ENCODE data around the gene PARP1. TPM values are rescaled to one million over a fixed set of nuclear protein-coding genes. Genes with fewer than 3 reads are reported as not detected.

The PARP1 gene
- total RNA-seq, 2 donors from 2014 or later, result 41.1 to 45.6 TPM

DNA sequence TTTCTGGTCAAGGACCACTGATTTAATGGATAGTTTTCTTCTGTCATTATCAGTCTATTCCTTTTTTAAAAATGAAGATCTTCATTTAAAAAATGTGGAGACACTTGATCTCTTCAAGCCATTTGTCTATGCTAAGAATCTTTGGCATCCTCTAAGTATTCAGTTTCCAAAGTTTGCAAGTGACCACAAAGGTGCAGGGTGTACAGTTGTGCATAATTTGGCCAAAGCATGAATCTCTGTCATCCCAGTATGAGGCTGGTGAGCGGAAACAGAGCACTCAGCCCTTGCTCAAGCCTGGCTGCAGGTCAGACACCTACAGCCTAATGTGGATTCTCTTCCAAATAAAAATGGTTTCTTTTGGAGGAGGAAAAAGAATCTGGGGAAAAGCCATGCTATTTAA is 19.8 kb downstream of the PARP1 start:
- DNase-seq (ENCODE audit: low spot score), result no peak
- intact Hi-C loops (cut with DNase I), result no loop called here

DNA sequence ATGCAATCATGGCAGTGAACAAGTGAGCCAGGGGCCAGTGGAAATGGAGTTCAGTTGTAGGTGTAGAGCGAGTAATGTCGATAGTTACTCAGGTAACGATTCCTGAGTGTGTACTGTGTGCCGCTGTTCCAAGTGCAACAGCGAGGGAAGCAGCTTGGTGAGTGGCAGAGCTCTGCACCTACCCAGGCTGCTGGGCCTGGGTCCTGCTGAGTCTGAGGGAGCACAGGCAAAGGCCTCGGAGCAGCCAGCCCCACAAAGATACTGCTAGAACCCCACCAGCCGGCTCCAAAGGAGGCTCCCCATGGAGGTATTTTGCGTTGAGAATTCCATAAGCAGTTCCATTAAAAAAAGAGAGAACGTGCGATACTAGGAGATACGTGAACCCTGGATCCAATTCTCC is 23.2 kb downstream of the PARP1 start:
- DNase-seq (ENCODE audit: low spot score), result no peak

DNA sequence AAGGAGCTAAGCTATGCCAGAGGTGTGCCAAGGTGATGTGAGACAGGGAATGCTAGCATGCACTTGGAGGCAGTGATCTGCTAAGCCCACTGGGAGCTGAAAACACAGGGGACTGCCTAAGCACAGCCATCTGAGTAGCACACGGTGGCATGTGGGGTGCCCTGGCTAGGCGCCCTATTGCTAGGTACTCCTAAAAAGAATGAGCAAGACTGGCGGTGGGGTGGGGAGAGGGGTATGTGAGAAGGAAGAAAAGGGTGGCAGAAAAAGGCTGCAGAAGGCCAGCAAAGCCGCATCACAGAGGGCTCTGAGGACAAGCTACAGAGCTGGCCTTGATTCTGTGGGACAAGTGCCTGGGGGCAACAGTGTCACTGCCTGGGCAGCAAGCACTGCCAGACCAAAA is 23.9 kb downstream of the PARP1 start:
- intact Hi-C loops (cut with DNase I), result loop anchor here in 1 of 2 donors (5.0 kb wide), 1 partner anchor 452 kb away; no protein-coding TSS in a partner anchor
- DNase-seq (ENCODE audit: low spot score), result no peak

More for the DNA sequence above, 23.2 kb downstream of the PARP1 start:
- intact Hi-C loops (cut with DNase I), result loop anchor here in 1 of 2 donors (5.0 kb wide), 1 partner anchor 452 kb away; no protein-coding TSS in a partner anchor

DNA sequence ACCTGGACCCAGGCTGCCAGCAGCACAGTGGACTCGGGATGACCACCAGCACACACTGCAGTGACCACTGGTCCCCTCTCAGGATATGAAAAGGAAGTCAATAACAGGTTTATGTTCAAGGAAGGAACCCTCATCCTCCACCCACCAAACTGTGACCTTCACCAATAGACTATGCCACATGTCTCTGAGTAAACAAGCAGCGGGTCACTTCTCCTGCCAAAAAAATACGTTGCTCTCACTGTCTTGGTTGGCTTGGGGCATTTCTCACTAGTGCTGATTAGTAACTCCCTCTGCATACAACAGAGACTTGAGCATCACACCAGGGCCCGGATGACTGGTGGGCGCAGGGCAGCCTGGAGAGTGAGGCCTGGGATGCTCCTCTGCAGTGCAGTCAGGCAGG is 25.9 kb downstream of the PARP1 start:
- no peak for DNase-seq (ENCODE audit: low spot score)
- intact Hi-C loops (cut with DNase I), result loop anchor here in 1 of 2 donors (5.0 kb wide), 1 partner anchor 450 kb away; no protein-coding TSS in a partner anchor

DNA sequence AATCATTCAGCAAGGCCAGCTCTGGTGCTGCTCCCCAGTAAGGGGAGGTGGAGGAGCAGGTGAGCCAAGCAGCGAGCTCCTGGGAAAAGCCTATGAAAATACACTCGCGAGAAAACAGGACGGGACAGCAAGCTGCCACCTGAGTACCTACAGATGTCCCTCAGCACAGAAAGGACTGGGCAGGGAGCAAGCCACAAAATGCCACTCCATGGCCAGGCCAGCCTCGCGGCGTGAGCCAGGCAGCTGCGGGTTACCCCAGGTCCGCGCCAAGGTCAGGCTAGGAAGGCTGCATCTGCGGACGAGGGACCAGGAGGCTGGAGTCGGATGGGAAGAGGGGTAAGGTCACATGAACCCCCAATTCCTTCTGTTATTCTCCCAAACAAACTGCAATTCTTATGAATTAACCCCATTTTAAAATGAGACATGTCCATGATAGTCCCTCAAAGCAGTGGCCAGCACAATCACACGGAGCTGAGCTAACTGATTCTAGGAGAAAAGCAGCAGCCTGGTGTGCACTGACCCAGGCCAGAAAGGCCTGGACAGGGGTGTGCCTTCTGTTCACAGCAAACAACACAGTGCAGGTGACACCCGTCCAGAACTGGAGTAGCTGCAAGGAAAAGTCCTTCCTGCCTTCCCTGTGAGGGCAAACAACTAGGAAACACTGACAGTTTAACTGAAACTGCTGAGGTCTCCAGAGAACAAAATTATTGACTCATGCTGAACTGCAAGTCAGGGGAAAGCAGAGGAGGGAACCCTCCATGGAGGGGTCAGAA is 26.5 kb downstream of the PARP1 start:
- DNase-seq (ENCODE audit: low spot score), result no peak

DNA sequence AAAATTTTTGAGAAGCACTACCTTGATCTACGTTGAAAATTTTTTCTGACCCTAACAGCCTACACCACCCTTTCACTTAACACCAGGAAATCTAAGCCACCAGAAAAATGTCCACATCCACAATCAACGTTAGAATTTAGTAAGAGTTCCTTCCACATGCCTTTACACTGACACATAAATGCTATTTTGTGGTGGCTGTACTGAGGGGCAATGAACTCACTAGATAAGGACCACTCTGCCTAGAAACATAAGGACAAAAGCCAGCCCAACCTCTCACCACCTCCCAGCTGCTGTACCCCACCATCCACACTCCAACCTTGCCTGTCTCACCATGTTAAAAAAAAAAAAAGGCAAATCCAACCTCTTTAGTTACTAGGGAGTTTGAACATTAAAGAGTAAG is 29.8 kb downstream of the PARP1 start:
- intact Hi-C loops (cut with DNase I), result no loop called here
- DNase-seq (ENCODE audit: low spot score), result no peak

More for the DNA sequence above, 26.5 kb downstream of the PARP1 start:
- intact Hi-C loops (cut with DNase I), result loop anchor here in 1 of 2 donors (5.0 kb wide), 1 partner anchor 449 kb away; no protein-coding TSS in a partner anchor

DNA sequence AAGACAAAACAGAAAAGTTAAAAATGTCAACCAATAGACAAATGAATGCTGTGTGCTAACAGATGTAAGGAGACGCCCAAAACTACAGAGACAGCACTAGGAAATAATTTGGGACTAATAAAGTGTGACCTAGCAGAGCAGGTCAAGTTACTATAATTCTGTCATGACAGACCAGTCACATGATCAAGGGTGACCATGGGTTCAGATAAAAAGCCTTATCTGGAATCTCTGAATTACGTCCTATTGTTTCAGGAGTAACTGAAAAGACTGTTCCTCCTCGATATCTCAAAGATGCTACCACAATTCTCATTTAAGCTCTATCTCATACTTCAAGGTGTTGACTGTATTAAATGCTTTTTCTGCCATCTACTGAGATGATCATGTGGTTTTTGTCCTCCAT is 31.6 kb downstream of the PARP1 start:
- intact Hi-C loops (cut with DNase I), result no loop called here
- DNase-seq (ENCODE audit: low spot score), result no peak

DNA sequence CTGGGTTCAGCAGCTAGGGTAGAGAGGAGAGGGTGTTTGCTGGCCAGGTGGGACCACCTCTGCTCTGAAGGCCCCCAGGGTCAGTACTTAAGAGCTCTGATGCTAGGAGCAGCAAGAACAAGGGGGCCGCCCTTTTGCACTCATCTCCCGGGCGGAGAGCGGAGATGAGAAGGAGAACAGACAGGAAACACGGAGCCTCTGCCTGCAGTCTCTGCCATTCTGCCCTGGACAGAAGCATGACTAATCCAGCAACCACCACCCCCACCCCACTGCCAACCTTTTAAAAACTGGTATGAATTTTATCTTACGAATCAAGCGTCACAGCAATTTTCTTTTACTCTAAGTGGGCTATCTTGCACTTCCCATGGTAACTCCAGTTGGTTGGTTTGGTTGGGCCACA is 34.5 kb downstream of the PARP1 start:
- intact Hi-C loops (cut with DNase I), result no loop called here
- no peak for DNase-seq (ENCODE audit: low spot score)

DNA sequence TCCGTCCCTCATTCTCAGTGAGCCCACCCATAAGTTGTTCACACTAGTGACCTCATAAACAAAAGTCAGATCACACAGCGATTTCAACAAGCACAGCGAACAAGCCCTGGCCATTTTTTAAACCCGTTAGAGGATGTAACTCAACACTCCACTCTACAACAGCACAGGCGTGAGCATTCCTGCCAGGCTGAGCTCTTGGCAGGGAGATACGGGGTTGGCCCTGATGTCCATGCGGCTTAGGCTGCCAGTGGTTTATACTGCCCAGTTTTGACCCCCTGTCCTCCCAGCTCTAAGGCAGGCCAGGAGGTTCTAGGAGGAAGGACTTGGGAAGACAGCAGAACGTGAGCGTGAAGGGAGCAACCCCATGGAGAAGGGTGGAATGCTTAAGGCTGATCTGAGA is 35.0 kb downstream of the PARP1 start:
- no peak for DNase-seq (ENCODE audit: low spot score)

DNA sequence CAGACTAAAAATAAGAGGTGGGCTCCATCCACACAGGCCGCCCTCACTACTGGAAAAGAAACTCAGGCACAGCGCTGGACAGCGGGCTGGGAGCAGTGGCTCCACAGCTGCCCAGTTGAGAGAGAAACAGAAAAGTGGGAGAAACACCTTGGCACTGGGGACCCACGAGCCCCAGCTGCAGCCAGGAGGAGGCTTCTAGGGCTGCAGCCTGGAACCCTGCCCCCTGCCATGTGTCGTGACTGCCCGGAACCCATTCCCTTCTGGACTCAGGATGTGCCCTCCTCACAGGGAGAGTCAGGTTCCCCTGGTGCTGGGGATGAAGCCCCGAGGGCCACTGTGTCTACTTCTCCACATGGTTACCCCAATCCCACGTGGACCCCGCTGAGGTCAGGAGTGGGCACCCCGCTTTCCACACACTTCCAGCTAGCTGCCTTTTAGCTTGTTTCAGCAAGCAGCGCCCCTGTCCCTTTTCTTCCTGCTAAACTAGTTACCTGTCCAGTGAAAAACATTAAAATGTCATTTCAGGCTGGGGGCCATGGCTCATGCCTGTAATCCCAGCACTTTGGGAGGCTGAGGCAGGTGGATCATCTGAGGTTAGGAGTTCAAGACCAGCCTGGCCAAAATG is 35.9 kb downstream of the PARP1 start:
- intact Hi-C loops (cut with DNase I), result no loop called here
- no peak for DNase-seq (ENCODE audit: low spot score)

More for the DNA sequence above, 35.0 kb downstream of the PARP1 start:
- intact Hi-C loops (cut with DNase I), result no loop called here

DNA sequence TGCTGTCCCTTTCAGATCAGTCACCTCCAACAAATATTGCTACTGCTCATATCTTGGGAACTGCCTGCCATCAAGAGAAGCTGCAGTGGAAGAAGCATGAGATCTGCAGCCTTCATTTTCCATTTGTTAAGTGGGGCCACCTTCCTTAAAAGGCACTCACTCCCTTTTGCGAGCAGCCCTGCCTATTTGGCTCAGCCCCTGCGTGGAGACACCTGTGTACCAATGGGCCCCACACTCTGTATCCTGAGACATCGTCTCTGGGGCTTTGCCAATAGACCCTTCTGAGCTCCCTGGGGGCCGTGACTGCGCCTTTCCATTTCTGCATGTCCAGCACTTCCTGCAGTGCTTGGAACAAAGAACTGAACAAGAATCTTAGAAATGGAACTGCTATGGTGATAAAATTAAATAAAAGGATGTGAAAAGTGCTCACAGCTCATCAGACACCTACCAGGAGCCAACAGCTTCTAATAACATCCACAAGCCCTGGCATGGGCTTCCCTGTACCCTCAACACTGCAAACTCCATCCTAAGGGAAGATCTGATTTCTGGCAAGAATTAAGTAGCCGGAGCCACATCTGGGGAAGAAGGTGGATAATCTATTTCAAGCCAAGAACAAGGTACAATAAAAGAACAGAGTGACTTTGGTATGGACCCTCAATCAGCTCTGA is 36.7 kb downstream of the PARP1 start:
- DNase-seq (ENCODE audit: low spot score), result no peak
- intact Hi-C loops (cut with DNase I), result no loop called here

DNA sequence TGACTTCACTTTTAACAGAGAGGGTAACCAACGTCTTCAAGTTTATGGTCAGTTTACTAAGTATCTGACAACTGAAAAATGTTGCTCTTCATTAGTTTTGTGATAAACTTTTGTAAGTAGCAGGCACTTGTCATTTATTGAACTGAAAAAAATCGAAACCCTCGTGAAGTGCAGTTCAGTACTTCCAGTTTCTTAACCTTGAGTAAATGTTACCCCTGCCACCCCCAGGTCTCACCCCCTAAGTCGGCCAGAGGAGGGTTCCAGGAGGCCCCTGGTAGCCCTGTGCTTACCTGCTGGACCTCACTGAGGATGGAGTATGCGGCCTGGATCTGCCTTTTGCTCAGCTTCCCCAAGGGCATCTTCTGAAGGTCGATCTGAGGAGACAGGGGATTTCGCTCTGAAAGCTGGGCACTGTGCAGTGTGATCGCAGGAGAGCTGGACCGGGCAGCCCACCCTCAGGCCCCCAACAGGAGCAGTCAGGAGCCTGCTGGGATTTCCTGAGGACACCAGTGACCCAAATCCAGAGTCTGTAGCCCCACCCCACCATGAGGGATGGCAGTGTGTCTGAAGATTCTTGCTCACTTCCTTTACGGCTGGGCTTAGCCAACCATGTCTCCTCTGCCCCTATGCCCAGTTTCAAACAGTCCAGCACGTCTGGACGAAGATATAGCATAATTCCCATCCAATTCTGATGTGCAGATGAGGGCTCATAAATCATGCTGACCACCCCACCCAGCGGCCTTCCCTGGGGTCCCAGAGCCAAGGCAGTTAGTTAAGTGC is 37.6 kb downstream of the PARP1 start:
- intact Hi-C loops (cut with DNase I), result no loop called here
- no peak for DNase-seq (ENCODE audit: low spot score)

DNA sequence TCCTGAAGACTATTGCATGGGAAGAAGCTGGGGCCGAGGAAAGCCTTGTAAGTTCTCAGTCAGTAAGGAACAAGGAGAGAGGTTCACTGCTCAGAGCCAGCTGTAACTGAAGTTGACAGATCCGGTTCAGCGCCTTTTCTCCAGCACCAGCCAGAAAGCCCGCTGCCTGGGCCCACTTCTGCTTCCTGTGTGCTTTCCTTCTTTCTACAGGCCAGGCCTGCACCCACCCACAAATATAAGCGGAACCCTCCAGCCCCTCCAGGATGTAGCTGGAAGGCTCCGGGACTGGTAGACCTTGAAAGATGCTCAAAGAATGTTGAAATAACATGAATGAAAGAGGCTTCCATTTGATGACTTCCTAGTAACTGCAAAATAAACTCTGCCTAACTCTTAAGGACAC is 38.8 kb downstream of the PARP1 start:
- intact Hi-C loops (cut with DNase I), result no loop called here
- no peak for DNase-seq (ENCODE audit: low spot score)

DNA sequence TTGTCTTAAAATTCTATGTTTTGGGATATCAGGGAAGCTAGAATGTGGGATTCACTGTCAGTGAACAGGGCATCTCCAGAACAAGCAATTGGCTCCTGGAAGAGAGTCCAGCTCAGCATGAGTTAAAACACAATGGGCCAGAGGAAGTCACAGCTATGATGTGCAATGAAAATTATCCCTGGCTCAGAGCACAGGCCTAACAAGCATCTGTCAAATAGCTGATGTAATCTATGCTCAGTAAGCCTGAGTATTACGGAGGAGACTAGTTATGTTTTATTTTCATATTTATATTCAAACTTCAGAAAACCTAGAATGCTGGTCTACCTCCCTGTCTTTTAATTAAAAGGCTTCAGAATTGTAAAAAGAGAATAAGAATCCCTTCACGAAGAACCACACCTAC is 41.6 kb downstream of the PARP1 start:
- DNase-seq (ENCODE audit: low spot score), result no peak
- intact Hi-C loops (cut with DNase I), result no loop called here

DNA sequence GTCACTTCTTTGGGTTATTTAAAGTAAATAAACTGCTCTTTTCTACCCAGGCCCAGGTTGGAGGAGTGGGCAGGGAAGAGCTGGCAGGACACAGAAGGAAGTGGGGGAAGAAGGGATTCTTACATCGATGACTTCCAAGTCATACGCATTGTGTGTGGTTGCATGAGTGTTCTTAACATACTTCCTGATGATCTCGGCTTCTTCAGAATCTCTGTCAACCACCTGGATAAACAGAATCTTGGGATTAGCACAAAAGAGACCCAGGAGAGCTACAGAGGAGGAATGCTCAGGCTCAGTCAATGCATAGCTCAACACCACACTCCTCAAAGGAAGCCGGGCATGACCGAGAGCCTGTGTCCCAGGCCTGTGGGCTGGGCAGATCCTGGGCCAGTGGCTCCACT is 42.1 kb downstream of the PARP1 start:
- DNase-seq (ENCODE audit: low spot score), result no peak
- intact Hi-C loops (cut with DNase I), result no loop called here

DNA sequence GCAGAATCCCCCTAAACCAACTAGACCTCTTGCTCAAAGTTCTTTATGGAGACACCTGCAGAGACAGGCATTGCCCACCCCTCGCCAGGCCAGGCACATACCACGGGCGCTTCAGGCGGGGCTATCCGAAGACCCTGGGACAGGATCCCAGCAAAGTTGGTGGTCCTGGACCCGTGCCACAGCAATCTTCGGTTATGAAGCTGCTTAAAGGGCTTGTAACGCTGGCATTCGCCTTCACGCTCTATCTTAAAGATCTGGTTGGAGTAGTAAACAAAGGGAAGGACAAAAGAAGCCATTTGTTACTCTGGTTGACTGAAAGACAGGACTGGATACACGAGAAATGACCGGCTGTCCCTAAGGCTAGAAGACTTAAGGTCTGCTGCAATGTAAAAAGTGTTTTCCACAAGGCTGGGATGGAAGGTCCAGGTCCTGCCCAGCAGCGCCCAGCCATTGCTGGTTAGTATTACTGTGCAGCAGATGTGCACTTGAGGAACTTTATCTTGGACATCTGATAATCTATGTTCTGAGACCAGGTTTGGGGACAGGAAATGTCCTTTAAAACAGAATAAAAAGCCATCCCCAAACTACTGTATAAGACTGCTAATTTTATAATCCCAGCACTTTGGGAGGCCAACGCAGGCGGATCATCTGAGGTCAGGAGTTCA is 42.9 kb downstream of the PARP1 start:
- DNase-seq (ENCODE audit: low spot score), result no peak
- intact Hi-C loops (cut with DNase I), result no loop called here

DNA sequence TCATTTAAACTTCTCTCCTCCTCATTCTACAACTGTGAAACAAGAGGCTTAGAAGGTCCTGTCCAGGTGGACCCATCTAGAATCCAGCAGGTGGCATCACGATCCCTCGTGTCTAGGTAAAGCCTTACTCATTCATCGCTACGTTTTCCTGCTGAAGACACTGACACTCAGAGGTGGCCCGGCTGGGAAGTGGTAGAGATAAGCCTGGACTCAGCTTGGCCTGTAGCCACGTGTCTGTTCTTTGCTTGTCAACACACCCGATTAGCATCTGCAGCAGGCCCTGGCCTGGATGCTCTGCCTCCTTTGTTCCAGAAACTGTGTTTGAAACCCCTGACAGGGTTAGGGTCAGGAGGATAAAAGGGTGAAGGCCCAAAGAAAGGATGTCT is 43.4 kb downstream of the PARP1 start:
- DNase-seq (ENCODE audit: low spot score), result no peak
- intact Hi-C loops (cut with DNase I), result no loop called here

DNA sequence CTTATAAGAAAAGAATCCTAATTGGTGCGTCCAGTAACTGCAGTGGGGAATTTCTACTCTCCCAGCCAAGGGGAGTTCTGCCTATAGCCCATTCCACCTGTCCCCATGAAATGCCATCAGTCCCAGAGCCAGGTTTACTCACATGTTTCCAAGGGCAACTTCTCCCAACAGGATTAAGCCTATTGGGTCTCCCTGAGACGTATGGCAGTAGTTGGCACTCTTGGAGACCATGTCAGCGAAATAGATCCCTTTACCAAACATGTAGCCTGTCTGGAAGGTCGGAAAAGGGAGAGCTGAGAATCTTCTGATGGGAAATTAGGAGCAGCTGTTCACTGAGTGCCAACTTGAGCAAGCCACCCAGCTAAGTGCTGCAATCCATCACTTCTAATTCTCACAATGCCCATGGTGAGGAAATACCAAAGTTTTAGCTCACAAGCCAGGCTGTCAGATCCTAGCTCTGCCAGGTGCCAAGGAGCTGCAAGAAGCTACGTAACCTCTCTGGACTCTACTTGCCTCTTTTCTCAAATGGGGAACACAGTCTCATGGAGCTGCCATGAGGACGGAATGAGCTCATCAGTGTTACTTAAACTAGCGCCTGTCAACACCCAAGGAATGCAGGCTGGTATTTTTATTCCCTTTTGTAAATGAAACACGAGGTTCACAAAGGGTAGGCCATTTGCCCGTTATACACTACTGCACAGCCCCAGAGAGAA is 43.9 kb downstream of the PARP1 start:
- DNase-seq (ENCODE audit: low spot score), result no peak
- intact Hi-C loops (cut with DNase I), result no loop called here

Data from posterior vena cava (tissue), 2 donors.